Measurements from ENCODE around the gene AIG1.
"Not testable (repeated sequence)": the region's sequence is repeated elsewhere in the genome, so short reads cannot be mapped to it uniquely, and the experiment has no call there.

AIG1 gene

DNA sequence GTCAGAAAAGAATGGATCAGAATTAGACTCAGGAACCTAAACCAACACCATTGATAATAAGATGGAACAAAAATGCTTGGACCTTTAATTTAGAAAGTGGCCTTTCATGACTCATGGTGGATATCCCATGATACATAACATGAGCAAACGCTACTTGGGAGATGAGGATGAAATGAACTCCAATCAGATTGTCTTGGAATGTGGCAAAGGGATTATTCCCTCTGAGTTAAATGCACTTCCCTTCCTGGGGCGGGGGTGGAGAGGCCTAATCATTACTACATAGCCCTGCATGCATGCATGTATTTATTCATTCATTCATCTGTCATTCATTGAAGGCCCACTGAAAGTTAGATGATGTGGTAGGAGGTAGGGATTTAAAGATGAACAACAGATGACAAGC is 174.0 kb downstream of the AIG1 start:
- no peak for DNase-seq (ENCODE audit: low read depth)

GRCh38 chr6:143236151-143236798 is 175.6 kb downstream of the AIG1 start:
- DNase-seq (ENCODE audit: low read depth) = peak; percentile 57

GRCh38 chr6:143238306-143238705 is 177.6 kb downstream of the AIG1 start:
- no peak for DNase-seq (ENCODE audit: low read depth)

GRCh38 chr6:143241111-143241510 is 180.4 kb downstream of the AIG1 start:
- no peak for DNase-seq (ENCODE audit: low read depth)

GRCh38 chr6:143241911-143242310 is 181.2 kb downstream of the AIG1 start:
- DNase-seq (ENCODE audit: low read depth) = no peak

DNA sequence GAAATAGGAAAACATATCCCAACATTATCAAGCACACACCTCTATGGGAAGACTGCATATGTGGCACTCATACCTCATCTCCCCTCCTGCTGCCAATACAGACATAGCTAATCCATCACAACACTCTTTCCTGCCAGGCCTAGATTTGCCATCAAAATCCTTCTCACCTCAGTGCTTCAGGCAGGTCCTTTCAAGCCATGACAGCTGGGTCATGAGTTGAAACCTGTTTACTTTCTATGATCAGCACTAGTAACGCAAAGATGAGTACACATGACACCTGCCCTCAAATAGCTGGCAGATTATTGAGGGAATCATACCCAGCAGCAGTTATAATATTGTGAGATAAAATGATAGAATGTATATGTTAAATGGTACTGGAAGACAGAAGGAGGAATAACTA is 183.1 kb downstream of the AIG1 start:
- no peak for DNase-seq (ENCODE audit: low read depth)

DNA sequence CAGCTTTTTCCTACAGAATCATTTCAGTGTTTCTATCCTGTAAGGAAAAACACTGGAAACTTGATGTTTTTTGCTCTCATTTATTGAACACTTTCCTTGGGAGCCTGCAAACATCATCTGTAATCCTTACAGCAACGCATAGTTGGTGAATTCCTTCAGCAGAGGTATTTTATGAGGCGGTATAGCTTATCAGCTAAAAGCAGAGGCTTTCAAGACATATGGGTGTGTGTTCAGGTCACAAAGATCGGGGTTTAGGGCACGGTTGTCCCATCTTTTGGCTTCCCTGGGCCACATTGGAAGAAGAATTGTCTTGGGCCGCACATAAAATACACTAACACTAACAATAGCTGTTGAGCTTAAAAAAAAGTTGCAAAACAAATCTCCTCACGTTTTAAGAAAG is 185.0 kb downstream of the AIG1 start:
- no peak for DNase-seq (ENCODE audit: low read depth)

DNA sequence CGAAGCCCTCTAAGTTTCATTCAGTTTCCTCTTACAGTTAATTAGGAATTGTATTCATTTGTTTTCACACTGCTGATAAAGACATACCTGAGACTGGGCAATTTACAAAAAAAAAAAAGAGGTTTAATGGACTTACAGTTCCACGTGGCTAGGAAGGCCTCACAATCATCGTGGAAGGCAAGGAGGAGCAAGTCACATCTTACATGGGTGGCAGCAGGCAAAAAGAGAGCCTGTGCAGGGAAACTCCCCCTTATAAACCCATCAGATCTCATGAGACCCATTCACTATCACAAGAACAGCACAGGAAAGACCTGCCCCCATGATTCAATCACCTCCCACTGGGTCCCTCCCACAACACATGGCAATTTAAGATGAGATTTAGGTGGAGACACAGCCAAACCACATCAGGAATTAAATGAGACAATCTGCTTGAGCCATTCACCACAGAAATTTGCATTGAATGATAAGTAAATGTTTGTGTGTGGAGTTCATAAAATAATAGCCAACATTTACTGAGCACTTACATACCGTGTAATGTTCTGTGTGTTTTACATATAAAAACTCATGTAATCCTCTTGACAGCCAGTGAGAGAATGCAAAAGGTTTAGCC is 185.6 kb downstream of the AIG1 start:
- not testable (repeated sequence) for DNase-seq (ENCODE audit: low read depth)

GRCh38 chr6:143247586-143247985 is 186.9 kb downstream of the AIG1 start:
- no peak for DNase-seq (ENCODE audit: low read depth)

DNA sequence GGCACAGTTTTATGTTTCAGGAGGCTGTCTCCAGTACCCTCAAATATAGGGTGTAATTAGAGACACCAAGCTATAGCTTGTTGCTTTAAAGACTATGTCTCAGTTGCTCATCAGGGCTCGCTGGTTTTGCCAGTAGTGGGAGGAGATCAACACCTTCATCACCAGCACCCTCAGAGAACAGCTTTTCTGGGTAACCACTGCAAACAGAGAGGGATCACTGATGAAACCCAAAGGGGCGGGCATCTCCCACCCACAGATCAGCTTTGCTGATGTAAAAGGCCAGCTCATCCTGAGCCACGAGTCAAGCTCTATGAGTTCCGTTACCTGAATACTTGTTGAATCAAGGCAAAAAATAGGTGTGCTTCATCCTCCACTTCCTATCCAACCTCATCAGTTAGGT is 187.7 kb downstream of the AIG1 start:
- no peak for DNase-seq (ENCODE audit: low read depth)

DNA sequence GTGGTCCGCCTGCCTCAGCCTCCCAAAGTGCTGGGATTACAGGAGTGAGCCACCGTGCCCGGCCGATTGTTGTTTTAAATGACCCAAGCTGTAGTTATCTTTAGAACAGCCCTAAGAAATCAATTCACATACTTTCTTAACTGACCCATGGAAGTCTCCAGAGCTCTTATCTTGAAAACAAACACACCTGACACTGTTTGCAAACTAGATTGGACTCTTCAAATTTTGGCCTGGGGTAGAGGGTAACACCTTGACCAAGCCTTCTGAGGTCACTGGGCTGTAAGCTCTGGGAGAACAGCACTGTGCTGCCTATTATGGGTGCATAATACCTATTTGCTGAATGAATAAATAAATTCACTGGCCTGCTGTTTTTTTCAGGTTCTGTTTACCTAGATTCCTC is 190.6 kb downstream of the AIG1 start:
- DNase-seq (ENCODE audit: low read depth) = no peak

DNA sequence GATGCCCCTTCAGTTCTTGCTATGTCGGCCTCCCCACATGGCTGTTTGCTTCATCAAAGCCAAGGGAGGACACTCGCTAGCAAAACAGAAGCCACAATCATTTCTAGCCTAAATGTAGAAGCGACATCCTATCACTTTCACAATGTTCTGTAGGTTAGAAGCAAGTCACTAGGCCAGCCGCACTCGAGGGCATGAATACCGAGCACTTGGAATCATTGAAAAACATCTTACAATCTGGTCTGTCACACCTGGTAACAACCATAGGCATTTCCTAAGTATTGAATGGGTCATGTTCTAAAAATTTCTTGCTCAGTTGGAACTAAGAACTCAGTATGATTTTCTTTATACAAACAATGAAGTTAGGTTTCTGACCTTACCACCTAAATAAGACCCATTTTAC is 192.3 kb downstream of the AIG1 start:
- DNase-seq (ENCODE audit: low read depth) = no peak

DNA sequence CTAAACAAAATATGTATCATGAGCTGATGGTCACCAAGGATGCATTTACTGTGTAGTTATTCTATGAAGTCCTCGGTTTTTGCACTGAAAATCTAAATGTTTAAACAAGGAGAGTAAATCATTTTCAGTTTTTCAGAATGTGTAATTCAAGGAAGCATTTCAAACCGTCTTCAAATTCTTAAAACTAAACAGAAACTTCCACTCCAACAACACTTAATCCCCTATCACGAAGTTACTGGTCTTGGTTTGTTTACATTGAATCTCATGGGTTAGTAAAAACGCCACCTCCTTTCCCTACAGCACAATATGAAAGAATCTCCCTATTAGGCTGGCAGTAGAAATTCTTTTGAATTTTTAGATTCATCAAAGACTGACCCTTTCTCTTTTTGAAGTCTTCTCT is 192.9 kb downstream of the AIG1 start:
- DNase-seq (ENCODE audit: low read depth) = no peak

DNA sequence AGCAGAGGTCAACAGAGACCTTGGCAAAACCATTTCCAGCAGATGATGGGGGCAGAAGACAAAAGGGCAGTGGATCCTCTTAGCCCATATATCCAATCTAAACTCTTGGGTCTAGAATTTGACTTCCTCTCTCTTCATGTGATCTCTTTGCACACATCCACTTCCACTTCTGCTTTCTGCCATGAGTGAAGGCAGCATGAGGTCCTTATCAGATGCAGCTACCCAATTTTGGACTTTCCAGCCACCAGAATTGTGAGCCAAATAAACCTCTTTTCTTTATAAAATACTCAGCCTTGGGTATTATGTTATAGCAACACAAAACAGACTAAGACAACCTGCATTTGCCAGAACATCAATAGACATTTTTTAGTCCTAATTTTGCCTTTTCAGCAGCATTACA is 198.3 kb downstream of the AIG1 start:
- no peak for DNase-seq (ENCODE audit: low read depth)

DNA sequence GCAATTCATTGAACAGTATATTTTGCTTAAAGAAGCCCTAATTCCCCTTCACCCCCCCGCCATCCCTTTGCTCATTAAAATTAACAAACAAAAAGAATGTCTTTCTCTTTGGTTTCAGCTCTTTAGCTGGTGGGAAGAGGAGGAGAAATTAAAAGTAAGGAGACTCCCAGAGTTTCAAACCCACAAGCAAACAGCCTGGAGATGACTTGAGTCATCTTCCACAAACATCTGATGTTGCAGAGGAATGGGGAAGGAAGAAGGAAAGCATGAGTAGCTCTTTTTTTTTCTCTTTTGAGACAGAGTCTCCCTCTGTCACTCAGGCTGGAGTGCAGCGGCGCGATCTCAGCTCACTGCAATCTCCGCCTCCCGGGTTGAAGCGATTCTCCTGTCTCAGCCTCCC is 200.2 kb downstream of the AIG1 start:
- DNase-seq (ENCODE audit: low read depth) = peak; percentile 31

- no peak for DNase-seq (ENCODE audit: low read depth)
Observed at GRCh38 chr6:143261899-143262436, 201.3 kb downstream of the AIG1 start.

- no peak for DNase-seq (ENCODE audit: low read depth)
Observed at GRCh38 chr6:143262859-143263258, 202.2 kb downstream of the AIG1 start.

DNA sequence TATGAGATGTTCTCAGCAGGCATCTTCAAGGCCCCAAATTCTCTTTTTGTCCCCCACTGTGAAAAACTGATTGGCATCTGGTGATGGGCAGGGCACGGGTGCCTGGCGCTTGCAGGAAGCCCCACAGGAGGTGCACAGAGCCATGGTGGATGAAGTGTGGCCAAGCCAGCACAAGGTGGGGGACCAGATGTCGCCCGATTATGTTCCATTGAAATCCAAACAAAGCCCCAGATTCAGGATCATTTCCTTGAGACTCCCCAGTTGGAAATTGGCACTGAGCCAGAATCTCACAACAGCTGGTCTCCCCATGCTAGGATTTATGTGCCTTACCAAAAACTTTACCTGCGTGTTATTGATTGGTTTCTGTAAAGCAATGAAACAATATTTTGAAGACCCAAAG is 203.7 kb downstream of the AIG1 start:
- DNase-seq (ENCODE audit: low read depth) = no peak

GRCh38 chr6:143264986-143265764 is 204.5 kb downstream of the AIG1 start:
- no peak for DNase-seq (ENCODE audit: low read depth)

GRCh38 chr6:143267760-143268159 is 207.1 kb downstream of the AIG1 start:
- no peak for DNase-seq (ENCODE audit: low read depth)

GRCh38 chr6:143268439-143268838 is 207.8 kb downstream of the AIG1 start:
- DNase-seq (ENCODE audit: low read depth) = no peak

DNA sequence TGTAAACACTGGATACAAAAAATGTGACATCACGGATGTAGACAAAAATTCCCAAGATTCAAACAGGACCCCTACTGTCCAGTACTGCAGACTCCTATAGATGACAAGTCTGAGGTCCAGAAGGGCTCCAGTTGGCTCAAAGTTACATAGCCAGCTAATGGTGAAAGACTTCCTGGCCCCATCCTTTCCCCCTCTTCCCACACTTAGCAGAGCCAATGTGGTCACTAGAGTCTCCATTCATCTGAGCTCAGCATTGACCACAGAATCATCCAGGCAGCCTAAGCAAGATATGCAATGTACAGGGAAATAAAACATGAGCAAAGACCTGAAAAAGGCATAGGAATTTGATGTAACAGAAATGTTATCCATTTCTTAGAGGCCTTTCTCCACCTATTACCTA is 209.3 kb downstream of the AIG1 start:
- DNase-seq (ENCODE audit: low read depth) = peak; percentile 40

GRCh38 chr6:143271024-143271423 is 210.3 kb downstream of the AIG1 start:
- DNase-seq (ENCODE audit: low read depth) = peak; percentile 81
